ENCODE data around the gene CCNE1.

Gene CCNE1

DNA sequence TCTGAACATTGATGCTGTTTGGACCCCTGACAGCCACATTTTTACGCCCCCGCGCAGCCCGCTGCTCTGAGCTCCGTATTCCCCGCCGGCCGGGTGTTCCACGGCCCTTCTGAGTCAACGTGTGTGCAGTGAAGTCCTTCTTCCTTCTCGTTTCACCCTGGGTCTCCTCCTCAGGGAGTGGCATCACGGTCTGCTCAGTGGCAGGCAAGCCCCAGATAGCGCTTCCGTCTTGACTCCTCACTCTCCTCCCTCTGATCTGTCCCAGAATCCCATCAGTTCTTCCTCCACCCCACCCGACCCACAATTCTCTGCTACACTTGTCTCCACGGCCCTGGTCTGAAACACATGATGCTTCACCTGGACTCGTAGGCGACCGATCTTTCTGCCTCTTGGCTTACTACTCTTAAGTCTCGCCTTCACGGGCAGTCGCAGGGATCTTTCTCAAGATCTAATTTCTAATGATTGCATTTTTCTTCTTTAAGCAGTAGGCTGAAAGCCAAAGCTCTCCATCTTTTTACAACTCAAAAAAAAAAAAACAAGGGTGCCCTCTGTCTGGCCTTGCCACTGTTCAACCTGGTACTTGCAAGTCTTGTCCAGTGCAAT, 33.9 kb downstream of the CCNE1 start:
- peak; percentile 25 for DNase-seq

DNA sequence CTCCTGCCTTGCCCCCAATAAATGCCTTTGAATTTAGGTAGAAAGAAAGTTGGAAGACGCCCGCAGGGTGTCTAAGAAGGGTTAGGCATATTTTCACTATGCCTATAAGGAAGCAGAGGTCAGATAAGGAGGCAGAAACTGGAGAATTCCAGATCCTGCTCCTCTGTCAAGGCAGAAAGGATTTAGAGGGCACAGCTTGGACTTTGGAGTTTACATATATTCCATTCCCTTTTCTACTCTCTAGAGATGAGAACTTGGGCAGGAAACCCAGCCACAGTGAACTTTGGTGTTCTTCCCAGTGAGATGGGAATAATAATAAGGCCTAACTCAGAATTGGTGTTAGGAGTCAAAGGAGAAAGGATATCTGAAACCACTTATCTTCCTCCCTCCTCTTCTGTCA, 37.4 kb downstream of the CCNE1 start:
- DNase-seq: no peak

DNA sequence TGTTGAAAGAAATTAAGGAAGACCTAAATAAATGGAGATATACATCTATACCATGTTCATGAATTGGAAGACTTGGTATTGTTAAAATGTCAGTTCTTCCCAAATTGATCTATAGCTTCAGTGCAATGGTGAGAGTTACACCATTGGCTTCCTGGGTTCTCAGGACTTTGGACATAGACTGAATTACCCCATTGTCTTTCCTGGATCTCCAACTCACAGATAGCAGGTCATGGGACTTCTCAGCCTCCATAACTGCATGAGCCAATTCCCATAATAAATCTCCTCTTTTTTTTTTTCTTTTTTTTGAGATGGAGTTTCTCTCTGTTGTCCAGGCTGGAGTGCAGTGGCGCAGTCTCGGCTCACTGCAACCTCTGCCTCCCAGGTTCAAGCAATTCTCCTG, 38.7 kb downstream of the CCNE1 start:
- no peak for DNase-seq

DNA sequence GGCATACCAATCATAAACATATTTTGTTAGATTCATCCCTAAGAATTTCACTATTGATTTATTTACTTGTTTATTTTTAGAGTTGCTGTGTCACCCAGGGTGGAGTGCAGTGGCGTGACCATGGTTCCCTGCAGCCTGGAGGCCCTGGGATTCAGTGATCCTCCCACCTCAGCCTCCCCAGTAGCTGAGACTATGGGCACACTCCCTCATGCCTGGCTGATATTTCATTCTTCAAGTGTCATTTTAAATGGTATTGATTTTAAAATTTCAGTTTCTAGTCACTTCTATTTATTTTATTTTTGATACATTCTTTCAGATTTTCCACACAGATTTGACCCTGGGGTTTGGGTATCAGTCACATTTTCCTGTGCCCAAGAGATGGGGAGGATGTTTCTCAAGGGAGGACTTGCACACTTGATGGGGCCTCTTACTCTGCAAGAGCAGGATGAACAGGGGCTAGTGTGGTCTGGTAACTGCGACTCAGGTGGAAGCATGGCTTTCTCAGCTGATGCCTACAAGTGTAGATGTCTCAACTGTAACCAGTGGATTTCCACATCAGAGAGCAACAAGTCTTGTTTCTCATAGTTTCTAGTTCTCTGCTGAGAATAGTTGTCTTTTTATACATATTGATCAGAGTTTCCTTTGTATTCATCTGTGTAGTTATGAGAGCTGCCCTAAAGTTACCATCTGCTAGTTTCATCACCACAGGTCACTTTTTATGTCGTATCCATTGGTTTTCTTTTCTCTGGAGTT, 40.2 kb downstream of the CCNE1 start:
- peak; percentile 78 for DNase-seq

DNA sequence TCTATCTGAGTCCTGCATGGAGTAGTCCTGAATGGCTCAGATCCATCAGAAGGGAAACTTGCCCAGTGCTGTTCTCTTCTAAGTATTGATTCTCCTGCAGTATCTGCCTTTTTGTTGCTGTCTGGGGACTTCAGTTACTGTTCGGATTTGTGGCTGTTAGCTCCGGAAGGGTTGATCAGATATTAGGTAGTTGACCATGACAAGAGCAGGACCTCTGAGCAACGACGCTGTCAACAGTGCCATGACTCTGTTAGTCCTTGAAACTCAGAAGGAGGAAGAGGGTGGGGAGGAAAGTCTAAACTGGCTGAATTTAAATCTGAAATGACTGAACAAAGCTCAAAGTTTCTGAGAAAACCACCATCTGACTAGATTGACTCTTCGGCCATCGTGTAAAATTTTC, 42.2 kb downstream of the CCNE1 start:
- DNase-seq: no peak

DNA sequence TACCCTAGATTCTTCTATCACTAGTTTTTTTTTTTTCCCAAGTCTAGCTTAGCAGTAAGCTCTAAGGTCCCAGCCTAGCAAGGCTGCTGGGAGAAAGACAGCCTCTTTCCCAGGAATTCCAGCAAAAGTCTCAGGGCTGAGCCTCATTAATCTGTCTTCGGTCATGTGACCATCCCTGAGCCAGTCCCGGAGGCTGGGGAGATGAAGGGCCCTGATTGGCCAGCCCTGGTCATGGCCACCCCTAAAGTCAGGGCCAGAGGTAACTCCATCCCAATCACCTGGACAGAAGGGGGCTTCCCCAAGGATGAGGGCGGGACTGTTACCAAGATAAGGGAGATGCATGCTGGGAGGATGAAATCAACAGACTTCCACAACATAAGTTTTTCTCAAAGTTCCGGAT, 43.3 kb downstream of the CCNE1 start:
- DNase-seq: no peak

DNA sequence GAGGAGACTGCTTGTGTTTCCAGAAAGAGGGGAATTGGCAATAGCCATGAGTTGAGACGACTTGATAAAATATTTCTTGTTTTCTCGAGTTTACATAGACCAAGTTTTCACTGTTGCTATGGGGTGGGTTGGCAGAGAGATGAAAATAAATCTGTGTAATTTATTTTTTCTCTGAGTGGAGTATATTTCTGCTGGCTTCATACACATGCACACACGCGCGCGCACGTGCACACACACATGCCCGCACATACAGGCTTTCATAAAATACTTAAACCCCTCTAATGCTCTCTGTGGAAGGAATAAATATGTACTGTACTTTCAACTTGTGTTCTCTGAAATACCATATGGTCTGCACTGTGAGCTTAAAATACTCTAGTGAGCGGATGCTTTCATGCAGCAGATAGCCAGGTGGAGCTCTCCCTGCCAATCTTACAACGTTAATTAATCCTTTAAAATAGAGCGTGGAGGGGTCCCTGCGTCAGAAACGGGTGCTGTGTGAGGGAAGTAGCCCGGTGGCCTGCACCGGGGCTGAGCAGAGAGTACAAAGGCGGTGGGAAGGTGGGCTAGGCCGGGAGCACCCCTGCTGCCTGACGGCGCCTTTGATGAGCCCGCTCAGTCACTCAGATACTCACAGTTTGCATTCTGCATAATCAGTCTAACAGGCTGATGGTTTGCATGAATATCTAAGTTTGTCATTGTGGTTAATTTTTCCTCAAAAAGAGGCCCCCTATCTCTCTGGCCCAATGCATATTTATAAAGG, 44.1 kb downstream of the CCNE1 start:
- no peak for DNase-seq

DNA sequence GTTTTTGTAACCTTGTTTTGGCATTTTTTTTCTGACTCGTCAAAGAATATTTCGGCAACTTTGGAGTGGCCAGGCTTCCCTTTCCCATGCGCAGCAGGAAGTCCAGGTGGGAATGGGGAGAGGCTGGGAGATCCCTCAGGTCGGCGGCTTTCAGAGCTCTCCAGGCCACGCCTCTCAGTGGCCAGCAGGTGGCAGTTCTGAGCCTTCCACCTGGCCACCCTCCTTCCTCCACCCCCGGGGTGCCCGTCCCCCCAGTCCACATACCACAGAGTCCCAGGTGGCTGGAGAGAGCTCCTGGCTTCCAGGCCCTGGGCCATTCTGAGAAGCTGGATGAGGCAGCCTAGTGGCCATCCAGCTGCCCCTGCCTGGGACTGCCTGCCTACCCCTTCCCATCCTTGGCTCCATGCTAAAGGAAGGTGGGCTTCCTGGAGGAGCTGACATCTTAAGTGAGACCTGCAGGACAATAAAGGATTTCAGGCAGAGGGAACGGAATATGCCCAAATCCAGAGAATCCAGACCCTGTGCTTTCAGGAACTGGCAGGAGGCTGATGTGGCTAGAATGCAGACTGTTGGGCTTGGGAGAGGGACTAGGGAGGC, 46.3 kb downstream of the CCNE1 start:
- DNase-seq: peak; percentile 48

DNA sequence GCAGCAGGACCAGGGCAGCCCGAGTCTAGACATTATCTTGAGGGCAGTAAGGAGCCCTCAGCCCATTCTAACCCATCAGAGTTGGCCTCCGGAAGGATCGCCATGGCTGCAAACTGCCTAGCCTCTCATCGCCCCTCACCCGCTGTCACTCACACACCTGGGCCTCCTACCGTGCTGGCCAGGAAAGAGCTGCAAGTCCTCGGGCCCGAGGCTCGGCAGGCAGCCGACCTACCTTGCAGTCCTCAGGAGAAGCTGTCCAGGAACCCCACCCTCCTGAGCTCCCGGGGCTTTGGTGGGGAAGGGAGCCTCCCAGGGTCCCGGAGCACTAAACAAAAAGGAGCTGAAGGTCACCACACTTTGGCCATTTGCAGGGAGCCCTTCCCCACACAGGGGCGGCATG, 46.8 kb downstream of the CCNE1 start:
- DNase-seq: no peak

DNA sequence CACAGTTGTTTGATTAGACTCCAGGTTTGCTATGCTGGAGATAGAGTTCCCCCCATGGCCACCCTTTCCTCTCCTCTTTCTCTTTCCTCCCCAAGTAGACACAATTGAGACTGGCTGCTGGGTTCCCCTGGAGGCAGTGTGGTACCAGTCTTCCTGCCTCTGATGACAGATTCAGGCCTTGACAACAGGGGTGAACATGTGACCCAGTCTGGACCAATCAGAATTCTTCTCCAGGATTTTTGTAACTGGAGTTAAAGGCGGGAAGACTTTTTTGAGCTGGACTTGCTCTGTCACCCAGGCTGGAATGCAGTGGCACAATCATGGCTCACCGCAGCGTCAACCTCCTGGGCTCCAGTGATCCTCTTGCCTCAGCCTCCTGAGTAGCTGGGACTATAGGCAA, 48.7 kb downstream of the CCNE1 start:
- peak; percentile 13 for DNase-seq

DNA sequence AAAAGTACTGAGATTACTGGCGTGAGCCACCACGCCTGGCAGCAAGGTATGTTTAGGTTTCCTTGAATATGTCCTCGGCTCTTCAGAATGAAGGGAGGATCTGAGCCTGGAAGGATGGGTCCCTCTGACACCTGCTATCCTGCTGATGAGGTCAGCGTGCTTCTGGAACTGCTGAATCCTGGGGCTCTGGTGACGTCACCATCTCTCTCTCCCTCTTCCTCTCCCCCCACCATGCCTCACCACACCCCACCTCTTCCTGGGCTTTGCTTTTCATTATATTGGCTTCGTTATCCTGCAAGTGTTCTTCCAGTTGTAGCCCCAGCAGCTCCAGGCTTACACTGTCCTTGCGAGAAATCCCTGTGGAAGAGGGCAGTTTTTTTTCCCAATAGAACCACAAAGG, 49.8 kb downstream of the CCNE1 start:
- no peak for DNase-seq

DNA sequence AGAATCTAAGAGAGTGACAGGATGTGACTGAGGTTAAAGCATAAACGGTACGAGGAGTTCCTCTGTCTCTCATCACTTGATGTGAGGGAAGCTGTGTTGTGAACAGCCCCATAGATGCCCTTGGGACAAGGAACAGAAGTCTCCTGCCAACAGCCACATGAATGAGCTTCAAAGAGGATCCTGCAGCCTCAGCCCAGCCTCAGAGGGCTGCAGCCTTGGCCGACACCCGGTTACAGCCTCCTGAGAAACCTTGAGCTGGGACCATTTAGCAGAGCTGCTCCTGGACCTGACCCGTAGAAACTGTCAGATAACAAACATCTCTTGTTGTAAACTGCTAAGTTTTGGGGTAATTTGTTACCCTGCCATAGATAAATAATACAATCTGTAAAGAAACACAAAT, 54.2 kb downstream of the CCNE1 start:
- DNase-seq: no peak

DNA sequence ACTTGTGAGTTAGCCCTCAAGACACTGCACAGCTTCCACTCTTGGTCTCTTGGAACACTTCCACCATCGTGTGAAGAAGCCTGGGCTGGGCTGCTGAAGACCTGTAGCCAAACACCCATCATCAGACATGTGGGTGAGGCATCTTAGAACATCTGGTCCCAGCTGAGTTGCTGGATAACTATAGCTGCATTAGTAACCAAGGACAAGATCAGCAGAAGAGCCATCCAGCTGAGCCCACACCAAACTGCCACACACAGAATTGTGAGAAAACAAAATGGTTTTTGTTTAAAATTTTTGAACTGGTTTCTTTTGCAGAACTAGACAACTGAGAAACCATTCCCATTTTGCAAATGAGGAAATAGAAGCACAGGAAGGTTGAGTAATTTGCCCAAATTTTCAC, 56.2 kb downstream of the CCNE1 start:
- DNase-seq: no peak

DNA sequence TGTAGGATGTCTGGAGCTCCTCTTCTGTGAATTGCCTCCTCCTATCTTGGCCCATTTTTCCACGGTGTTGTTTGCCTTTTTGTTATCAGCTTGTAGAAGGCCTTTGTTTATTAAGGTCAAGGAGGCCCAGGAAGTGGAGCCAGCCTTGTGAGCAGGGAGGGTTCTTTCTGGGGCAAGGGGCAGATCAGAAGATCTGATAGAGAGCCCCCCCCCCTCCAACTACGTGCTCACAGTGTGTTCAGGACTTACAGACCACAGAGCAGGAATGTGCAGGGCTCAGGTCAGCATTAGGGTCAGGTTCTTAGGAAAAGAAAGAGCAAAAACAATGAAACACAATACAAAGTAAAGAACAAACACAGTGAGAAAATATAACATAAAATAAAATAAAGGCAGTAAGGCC, 59.4 kb downstream of the CCNE1 start:
- no peak for DNase-seq

DNA sequence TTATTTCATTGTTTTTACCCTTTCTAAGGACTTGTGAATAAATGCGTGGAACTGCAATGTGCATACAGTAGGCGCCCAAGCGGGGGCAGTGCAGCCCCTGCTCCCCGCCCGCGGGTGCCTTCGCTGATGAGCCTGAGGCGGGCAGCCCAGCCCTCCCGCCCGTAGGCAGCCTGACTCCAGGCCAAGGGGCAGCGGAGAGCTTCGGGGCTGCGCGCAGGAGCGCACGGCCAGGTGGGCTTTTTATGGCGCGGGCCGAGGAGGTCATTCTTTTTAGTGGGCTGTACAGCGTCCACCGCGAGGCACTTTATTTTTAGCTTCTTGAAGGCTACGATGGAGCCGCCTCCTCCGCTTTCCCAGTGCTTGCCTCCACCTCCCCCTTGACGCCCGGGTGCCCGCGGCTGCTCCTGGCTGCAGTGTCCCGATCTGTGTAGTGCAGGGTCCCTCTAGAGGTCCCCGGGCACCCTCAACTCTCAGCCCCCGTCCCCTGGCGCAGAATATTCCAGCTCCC, 60.5 kb downstream of the CCNE1 start:
- peak; percentile 31 for DNase-seq

DNA sequence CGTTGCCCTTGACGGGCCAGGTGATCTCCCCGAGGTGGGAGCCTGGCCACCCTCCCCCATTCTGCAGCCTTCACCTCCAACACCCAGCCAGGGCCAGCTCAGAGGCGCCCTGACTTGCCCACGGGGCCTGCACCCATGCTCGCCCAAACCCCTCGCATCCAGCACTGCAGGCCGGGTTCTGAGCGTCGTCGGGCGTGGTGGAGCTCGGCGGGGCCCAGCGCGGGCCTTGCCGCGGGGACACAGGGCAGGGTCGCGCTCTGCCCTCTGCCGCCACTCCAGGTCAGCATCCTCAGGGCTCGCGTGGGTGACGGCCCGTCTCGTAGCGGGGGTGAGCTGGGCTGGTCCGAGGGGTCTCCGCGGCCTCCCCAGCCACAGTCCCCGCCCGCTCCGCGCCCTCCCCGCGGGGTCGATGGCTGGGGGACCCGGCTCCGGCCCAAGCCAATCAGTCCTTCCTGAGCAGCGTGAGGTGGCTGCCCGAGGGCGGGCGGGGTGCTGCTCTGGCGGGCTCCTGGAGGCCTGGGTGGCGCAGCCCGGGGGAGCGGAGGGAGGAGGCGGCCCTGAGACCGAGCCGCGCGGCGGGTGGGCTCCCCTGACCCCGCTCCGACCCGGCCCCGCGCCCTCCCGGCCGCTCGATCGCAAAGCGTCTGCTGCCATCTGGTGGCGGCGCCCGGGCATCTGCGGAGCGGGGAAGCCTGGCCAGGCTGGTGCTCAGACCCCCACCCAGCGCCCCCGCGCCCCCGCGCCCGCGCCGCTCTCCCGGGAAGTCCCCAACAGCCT, 61.4 kb downstream of the CCNE1 start:
- peak; percentile 77 for DNase-seq

Data from activated CD4-positive, alpha-beta T cell treated with anti-CD3 and anti-CD28 coated beads, Interleukin-2, Interleukin-6, amounts not matched to agents 100 ng/mL and 50 ng/mL, durations not matched to agents 16 hours and 8 hours (primary cell).